Right lobe of liver (tissue), 4 donors: ENCODE data around the gene GNPTG.

Experiments used
- POLR2A ChIP-seq: fragments of 450-650 bp; IDR thresholded peaks from one replicate; pipeline ENCODE4 v1.6.1; 2017; ENCODE audit warnings: antibody characterized with exemption, mild to moderate bottlenecking
- TF ChIP-seq, protein P1 (sequence below), 4 donors: fragments of 200-600 bp in 3 of 4; fragments of 450-650 bp in 1 of 4; IDR thresholded peaks; one replicate each; pipeline versions ENCODE4 v1.5.1 to v1.8.0; 2016 to 2022; ENCODE audit warnings: antibody characterized with exemption in 4 of 4, mild to moderate bottlenecking in 2 of 4
- donor health status: DM: no; HTN: no; CAD: no.
- donor health status: DM: no; HTN: no; CAD: no.
- donor health status: DM: no; HTN: yes; CAD: no.

DNA sequence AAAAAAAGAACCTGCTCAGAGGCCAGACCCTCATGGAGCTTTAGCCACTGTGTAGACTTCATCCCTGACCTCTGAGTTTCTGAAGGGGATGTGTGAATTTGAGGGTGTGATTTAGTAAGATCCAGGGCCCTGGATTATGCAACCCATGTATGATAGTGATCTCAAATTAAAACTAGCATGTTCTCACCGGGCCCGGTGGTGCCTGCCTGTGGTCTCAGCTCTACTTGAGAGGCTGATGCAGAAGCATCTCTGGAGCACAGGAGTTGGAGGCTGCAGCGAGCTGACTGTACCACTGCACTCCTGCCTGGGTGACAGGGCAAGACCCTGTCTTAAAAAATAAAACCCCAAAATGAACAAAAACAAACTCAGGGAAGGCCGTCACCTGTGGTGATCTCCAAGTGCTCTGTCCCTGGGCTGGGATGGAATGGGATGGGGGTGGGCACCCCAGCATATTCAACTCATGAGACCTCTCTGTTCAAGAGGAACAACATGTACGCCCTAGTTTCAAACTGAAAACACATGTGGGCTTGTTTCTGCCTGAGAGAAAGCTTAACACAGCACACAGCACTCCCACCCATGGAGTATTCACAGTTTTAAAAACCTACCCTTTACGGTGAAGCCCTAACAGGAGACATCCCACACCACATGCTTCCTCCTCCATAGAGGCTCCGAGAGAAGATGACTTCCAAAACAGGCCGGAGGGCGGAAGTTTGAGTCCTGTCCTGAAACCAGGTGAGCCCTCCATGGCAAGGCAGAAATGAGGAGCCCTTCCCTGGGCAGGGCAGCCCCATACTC, 30.1 kb downstream of the GNPTG start:
- TF ChIP-seq, protein P1, sequence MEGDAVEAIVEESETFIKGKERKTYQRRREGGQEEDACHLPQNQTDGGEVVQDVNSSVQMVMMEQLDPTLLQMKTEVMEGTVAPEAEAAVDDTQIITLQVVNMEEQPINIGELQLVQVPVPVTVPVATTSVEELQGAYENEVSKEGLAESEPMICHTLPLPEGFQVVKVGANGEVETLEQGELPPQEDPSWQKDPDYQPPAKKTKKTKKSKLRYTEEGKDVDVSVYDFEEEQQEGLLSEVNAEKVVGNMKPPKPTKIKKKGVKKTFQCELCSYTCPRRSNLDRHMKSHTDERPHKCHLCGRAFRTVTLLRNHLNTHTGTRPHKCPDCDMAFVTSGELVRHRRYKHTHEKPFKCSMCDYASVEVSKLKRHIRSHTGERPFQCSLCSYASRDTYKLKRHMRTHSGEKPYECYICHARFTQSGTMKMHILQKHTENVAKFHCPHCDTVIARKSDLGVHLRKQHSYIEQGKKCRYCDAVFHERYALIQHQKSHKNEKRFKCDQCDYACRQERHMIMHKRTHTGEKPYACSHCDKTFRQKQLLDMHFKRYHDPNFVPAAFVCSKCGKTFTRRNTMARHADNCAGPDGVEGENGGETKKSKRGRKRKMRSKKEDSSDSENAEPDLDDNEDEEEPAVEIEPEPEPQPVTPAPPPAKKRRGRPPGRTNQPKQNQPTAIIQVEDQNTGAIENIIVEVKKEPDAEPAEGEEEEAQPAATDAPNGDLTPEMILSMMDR (IDR thresholded peaks at IDR 0.05), result no peak
- no peak for TF ChIP-seq POLR2A
